GM18858 (cell line): ENCODE measurements around the gene ZC3H12A.

ENCODE experiments used
- ATAC-seq: cut with Tn5 transposase; IDR thresholded peaks from one replicate; pipeline ENCODE4 v1.9.1; 2021; ENCODE audit not compliant: unreplicated experiment

ZC3H12A gene

DNA sequence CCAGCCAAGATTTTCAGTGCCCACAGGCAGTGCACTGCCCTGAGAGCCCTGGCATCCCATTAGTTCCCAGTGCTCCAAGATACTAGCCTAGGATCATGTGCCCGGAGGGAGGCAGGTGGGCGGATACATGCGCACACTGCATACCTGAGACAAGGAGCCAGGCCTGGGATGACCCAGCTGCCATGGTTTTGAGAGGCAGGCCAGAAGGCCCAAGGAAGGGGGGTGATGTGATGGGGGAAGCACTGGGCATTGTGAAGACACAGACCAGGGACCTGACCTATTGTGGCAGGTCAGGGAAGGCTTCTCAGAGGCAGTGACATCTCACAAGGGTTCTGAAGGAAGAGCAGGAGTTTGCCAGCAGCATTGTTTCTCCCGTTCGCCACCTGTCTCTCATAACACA lies 3.6 kb downstream of the ZC3H12A start:
- no peak for ATAC-seq

DNA sequence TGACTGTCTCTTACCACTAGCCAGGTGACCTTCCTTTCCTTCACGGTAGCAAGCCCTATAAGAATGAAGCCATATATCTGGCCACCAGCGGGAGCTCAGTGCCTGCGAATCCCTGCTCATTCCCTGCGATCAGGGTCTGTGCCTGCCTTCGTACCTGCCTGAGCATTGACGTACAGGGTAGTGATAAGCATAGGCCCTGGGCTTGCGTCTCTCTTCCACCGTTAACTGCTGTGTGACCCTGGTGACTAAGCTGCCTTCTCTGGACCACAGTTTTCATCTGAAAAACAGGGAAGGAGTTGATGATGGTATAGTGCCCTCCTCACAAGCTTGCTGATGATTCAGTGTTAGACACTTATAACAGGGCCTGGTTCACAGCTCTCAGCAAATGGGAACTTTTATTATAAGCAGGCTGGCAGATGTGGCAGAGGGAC lies 4.1 kb downstream of the ZC3H12A start:
- no peak for ATAC-seq

DNA sequence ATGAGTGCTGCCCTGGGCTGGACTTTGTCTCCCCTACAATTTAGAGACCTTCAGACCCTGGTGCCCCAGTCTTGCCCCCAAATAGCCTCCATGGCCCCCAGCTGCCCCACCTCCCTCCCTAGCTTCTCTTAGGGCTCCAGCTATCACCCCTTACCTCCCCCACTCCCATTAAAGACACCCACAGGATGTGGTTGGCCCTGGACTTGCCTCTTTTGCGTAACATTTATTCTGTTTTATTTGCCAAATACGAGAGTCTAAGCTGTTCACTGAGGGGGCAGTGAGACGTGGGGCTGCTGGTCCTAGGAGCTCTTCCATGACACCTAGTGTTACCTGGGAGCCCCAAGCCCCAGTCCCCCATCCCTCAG lies 4.5 kb downstream of the ZC3H12A start:
- no peak for ATAC-seq

DNA sequence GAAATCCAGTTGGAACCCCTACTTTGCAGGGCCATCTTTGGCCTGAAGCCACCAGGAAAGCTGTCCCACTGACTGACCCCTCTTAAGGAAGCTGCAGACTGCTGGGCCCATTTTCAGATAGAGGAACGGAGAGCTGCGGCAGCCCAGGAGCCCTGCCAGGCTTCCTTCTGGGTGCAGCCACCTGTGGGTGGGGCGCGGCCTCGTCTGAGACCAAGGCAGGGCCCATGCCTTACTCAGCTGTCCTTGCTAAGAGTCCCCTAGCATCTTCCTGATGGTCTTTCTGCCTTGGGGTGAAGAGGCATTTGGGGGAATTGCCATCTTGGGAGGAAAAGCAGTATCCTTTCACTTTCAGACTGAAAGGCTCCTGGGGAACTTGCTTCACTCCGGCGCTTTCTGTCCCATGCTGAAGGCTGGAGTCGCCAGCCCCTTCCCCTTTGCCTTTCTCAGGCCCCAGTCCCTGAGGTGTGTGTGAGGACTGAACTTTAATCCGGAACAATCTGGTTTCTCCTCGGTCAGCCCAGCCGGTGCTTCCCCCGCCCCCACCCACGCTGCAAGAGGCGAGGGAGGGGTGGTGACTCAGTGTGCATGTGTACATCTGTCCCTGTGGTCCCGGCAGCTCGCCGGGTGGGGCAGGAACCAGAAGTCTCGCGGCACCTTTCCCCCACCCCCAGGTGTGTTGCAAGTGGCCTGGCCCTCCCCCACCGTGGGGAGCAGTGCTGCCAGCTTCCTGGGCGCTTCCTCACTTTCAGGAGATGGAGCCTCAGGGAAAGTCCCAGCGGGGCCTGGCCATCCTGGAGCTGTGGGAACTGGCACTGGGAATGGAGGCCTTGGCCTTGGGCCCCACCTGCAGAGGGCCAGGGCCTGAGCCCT lies 5.1 kb downstream of the ZC3H12A start:
- peak; percentile 27 for ATAC-seq

DNA sequence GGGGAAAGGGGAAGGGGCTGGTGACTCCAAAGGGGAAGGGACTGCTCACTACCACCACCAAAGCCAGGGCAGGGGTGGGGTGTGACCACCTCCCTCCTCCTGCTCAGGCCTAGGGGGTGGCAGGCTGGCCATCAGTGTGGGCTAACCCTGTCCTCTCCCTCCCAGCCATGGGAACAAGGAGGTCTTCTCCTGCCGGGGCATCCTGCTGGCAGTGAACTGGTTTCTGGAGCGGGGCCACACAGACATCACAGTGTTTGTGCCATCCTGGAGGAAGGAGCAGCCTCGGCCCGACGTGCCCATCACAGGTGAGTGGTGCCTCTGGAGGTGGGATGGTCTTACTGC lies 5.7 kb downstream of the ZC3H12A start:
- ATAC-seq: no peak

DNA sequence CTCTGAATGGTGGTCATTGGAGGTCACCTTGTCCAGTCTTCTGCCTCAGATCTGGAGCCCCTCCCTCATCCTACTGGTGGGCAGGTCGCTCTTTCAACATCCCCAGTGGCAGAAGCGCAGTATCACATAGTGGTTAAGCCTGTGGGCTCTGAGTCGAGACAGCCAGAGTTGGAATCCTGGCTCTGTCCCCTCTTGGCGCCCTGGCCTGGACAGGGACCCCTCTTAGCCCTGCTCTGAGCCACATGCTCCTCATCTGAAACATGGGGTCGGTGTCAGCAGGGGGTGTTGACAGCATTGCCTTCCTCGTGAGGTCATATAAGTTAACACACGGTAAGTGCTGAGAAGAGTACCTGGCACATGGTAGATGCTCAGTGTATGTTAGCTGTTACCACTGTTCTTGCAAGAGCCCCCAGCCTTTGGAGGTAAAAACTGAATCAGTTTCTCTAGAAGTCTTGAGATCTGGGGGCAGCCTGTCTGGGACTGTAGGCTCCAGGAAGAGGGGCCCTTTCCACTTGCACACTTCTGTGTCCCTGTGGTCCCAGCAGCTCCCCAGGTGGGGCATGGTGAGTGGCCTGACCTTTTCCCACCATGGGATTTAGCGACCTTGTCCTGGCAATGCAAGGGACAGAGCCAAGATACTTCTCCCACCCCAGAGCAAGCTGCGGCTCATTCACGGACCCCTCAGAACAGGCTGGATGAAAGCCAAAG lies 6.4 kb downstream of the ZC3H12A start:
- no peak for ATAC-seq

DNA sequence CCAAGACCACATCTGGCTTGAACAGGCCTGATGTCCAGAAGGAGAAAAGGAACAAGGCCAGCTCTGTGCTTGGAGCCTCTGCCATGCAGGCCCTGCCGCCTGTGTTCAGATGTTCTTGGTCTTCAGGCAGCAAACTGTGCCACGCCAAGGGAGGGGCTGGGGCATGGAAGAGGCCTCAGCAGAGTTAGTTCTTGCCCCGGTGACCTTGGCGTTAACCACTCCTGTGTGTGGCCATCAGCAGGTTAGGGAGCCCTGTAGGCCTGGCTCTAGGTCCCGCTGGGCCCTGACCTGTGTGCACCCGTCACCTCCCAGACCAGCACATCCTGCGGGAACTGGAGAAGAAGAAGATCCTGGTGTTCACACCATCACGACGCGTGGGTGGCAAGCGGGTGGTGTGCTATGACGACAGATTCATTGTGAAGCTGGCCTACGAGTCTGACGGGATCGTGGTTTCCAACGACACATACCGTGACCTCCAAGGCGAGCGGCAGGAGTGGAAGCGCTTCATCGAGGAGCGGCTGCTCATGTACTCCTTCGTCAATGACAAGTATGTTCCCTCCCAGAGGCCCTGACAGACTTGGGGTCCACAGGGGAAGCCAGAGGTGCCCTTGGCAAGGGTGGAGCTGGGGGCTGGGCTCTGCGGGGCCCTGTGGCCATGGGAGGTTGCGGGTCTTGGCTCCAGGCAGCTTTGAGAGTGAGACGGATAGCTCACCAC lies 7.1 kb downstream of the ZC3H12A start:
- ATAC-seq: no peak

DNA sequence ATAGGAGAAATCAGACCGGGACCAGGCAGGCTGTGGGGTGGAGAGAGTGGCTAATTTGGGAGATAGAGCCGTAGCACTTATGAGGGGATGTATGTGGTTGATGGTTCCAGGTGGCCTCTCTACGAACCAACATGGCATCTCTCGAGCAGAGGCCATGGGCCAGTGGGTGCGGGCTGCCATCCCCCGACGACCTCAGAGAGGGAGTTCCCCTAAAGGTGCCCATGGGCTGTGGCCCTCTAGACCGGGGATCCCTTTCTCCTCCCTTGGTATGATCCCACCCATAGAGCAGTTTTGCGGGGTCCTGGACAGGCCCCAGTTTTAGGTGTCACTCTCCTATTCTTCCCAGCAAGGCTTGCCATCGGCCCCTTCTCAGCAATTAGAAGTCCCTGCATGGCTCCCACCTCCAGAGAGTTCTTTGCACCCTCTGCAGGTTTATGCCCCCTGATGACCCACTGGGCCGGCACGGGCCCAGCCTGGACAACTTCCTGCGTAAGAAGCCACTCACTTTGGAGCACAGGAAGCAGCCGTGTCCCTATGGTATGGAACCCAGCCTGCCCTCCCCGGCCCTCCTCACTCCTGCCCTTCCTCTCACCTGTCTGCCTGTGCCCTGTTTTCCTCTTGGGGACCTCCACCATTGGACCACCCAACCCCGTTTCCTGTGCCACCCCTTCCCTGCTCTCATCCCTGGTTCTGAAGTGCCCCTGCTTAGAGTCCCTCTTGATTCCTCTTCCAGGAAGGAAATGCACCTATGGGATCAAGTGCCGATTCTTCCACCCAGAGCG lies 7.8 kb downstream of the ZC3H12A start:
- no peak for ATAC-seq

DNA sequence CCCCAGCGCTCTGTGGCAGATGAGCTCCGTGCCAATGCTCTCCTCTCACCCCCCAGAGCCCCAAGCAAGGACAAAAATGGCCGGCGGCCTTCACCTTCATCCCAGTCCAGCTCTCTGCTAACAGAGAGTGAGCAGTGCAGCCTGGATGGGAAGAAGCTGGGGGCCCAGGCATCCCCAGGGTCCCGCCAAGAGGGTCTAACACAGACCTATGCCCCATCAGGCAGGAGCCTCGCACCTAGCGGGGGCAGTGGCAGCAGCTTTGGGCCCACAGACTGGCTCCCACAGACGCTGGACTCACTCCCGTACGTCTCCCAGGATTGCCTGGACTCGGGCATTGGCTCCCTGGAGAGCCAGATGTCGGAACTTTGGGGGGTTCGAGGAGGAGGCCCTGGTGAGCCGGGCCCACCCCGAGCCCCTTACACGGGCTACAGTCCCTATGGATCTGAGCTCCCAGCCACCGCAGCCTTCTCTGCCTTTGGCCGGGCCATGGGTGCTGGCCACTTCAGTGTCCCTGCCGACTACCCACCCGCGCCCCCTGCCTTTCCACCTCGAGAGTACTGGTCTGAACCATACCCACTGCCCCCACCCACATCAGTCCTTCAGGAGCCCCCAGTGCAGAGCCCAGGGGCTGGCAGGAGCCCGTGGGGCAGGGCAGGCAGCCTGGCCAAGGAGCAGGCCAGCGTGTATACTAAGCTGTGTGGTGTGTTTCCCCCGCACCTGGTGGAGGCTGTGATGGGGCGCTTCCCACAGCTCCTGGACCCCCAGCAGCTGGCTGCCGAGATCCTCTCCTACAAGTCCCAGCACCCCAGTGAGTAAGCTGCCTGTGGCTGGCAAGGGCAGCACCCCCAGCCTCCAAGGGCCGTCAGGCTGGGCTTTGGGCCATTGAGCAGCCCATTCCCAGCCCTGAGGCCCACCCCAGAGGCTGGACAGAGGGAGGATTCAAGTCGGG lies 8.7 kb downstream of the ZC3H12A start:
- no peak for ATAC-seq

DNA sequence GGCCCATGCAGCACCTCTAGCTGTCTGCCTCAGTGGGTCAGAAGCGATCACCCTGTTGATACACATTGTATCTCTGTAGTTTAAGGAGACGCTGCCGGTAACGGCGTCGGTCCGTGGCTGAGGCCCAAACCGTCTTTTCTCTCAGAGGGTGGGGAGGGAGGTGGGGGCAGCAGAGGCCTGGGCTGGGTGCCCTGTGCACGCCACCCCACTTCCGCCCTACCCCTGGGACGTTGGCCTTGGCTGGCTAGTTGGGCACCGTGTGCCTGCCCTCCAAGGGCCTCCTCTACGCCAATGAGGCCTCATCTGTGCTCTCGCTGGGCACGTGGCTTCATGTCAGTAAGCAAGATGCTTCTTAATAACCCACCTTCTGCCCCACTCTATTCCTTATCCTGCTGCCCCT lies 9.4 kb downstream of the ZC3H12A start:
- no peak for ATAC-seq

DNA sequence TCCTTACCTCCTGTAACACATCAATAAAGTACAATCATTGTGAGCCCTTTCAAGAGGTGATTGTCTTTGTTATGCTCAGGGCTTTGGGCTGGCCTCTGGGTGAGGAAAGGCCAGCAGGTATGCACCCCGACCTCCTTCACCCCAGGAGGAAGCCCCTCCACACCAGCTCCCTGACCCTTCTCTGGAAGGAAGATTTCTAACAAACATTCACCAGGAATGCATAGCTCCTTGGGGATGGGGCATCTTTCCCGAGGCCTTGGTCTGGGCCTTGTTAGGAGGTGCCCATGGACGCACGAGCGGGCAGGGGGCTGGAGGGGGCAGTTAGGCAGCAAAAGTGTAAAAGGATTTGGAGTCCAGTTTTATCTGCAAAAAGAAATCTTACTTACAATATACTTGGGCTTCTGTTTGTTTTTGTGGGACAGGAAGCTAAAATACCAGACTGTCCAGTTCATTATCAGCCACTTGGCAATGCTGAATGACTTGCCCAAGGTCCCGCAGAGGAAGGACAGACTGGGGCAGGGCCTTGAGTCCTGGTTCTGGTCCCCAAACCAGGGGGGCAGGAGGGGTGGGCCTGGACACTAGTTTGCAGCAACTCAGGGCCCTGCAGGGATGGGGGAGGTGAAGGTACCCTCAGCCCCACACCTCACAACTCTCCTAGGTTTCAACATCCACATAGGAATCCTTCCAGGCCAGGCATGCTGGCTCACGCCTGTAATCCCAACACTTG lies 10.1 kb downstream of the ZC3H12A start:
- no peak for ATAC-seq

DNA sequence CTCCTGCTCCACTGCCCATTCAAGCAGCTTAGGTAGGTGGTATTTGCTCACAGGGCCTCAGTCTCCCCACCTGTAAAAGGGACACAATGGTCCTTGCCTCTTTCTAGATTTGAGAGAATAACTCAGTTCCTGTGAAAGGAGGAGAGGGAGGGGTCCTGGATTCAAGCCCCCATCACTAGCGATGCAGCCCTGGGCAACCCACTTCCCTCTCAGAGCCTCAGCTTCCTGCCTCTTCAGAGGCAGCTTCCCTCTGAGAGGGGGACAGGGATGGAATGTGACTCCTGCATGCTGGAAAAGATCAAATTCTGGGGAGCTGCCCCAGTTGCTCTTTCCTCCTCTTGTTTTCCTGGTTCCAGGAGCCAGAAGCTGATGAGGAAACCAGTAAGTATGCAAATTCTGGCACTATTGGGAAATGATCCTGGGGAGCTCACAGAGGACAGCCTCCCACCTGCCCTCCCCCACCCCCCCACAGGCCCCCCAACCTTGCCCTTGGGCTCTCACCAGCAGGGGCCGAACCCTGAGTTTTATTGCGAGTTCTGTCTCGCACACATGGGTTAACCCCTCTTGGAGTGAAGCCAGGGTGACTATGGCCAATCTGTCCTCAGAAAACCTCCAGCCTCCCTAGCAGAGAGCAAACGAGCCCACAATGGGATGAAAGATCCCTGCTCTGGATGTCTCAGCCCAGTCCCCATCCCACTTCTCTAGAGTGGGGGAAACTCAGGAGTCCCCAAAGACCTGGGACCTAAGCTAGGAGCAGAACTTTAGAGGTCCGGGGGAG lies 11.7 kb downstream of the ZC3H12A start:
- no peak for ATAC-seq

DNA sequence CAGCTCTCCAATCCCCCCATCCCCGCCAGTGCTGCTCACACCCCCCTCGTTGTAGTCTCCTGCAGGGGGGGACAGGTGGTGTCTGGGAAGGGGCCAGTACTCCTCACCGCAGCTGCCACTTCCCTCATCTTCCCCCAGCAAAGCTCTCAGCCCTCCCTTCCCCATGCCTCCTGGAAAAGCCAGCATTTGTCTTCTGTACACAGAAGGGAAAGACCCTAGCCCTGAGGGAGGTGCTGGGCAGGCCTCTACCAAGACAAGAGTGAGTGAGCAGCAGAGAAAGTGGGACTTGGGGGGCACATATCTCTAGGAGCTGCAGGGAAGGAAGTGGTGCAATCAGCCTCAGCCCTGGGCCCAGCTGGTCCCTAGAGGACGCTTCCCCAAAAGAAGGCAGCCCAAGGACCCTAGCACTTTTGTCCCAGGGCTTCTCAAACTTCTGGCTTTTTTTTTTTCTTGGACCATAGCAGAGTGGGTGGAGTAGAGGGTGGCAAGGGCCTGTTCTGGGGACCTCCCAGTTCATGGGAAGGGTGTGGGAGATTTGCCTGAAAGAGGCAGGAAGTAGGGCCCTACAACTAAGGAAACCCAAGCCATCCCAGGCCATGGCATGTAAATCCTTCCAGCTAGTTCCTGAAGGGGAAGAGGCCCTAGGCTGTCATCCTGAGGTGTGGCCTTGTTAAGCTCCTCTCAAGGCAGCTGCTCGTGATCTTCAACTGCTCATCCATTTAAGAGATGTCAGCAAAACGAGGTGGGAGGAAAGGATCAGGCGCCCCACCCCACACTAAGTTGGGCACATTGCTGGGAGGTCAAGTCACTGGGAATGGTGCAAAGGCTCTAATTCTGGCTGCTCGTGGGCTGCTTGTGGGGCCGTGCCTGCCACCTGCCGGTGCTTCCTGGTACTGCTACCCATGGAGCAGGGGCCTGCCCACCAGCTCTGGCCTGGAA lies 12.6 kb downstream of the ZC3H12A start:
- no peak for ATAC-seq

DNA sequence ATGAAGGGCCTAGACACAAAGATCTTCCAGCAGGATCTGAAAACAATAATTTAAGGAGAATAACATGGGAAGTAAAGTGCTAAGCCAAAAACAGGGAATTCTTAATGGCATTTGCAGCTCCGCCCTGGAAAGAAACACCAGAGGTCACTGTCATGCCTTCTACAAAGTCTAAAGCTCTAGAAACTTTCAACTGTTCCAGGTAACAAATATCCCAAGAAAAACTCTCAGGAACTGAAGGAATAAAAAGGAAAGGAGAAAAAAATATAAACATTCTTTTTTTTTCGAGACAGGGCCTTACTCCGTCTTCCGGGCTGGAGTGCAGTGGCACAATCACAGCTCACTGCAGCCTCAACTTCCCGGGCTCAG lies 13.2 kb downstream of the ZC3H12A start:
- no peak for ATAC-seq

DNA sequence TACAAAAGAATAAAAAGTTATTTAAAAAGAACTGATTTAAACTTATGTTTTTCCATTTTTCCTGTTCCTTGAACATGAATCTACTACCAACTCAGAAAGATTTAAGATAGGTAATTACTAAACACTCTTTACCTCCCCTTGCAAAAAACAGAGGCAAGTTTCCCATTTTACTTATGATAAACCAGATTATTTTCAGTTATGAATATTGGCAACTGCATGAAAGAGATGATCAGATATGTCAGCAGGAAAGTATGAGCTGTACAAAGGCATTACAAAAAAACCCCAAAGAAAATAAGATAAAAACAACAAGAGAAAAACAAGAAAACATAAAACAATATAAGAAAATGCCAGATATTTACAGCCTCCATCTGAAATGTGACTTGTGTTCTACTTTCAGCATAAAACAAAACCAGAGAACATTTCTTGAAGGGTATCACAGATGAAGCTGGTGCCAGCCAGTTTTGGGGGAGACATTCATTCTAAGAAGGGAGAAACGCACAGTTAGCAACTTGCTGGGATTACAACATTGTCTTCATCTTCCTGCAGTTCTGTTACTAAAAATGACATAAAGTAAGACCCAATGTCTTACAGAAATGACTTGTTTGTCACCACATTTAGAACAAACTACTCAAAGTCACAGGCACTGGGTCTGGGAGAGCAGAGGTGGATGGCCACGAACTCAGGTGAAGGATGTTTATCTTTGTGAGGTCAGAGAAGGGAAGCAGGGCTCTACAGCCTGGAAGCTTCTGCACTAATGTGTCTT lies 19.1 kb downstream of the ZC3H12A start:
- no peak for ATAC-seq

DNA sequence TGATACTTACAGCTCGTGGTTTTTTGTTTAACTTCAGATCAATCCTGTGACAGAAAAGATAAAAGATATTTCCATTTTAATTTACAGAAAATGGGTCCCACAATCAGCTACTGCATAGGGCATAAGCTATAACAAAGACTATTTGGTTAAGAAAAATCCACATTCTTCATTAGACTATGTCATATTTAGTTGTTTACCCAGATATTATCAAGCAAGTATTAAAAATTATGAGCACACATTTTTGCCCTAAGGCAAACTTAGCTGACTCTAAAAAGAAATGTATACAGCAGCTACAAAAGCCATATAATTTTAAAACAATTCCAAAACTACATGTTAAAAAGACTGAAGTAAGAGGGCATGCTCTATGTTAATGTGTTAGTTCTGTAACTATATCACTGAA lies 21.5 kb downstream of the ZC3H12A start:
- ATAC-seq: no peak

DNA sequence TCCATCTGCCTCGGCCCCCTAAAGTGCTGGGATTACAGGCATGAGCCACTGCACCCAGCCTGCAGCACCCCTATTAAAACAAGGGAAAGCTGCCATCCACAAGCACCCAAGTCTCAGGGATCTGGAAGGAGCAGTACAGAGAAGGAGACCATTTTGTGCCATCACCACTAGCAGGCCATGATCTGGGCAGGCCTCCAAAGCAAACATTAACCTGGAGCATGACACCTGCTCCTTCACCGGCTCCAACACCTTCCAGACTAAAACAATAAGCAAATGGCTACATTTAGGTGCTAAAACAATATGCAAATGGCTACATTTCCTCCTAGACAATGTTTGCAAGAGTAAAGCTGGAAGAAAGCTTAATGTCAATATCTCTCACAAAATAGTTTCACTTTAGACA lies 23.5 kb downstream of the ZC3H12A start:
- no peak for ATAC-seq
